Cardiac muscle cell (in vitro differentiated cells and primary cell): Measurements from ENCODE around the gene WNT3. TPM values are rescaled to one million over a fixed set of nuclear protein-coding genes. Genes with fewer than 3 reads are reported as not detected.

Experiments used
- DNase-seq, 2 donors: peaks; one replicate each; pipeline versions ENCODE4 v3.0.0 to v3.0.0-alpha.2; 2010 to 2017; ENCODE audit warnings: low read depth in 1 of 2, low spot score in 1 of 2
- H3K27ac ChIP-seq: fragments of 200-600 bp; sonication (generic); 2 replicates; pipeline ENCODE4 v1.5.1; 2016
- H3K27me3 ChIP-seq: fragments of 200-600 bp; sonication (generic); 2 replicates; pipeline ENCODE4 v1.6.0; 2016; ENCODE audit warnings: control low read depth
- H3K36me3 ChIP-seq: fragments of 200-600 bp; sonication (generic); 2 replicates; pipeline ENCODE4 v1.5.1; 2016; ENCODE audit warnings: control low read depth
- H3K4me1 ChIP-seq: fragments of 200-600 bp; sonication (generic); 2 replicates; pipeline ENCODE4 v1.8.1; 2017; ENCODE audit warnings: low read depth, mild to moderate bottlenecking, mixed run types
- H3K4me3 ChIP-seq: fragments of 200-600 bp; sonication (generic); 2 replicates; pipeline ENCODE4 v1.5.1; 2016; ENCODE audit warnings: mild to moderate bottlenecking
- H3K9me3 ChIP-seq: fragments of 200-600 bp; sonication (generic); 2 replicates; pipeline ENCODE4 v1.5.1; 2017; ENCODE audit warnings: low read depth, mild to moderate bottlenecking, control low read depth
- CTCF ChIP-seq: IDR thresholded peaks from 2 replicates; pipeline ENCODE4 v1.5.1; 2012; ENCODE audit warnings: low read depth, mild to moderate bottlenecking, low read length
- polyA plus RNA-seq: library from polyadenylated mRNA; unstranded; fragments of >200 nt; fragmentation: Nextera tagmentation; extraction: Ambion mirVana; gene quantifications from 2 replicates; pipeline ENCODE4 v1.2.1, GENCODE V29; 2016
- total RNA-seq: library from RNA; depleted of rRNA; stranded (reverse); fragments of >200 nt; gene quantifications from 2 replicates; pipeline ENCODE4 v1.2.3, GENCODE V29; 2016

Gene WNT3
- total and polyA plus RNA-seq, 2 experiments from 2014 or later = 5.8 to 7.3 TPM

GRCh38 chr17:46782250-46782953 lies 36.1 kb downstream of the WNT3 start:
- Histone ChIP-seq H3K4me1 (peaks cover 4% of the 10 kb centered on the region), H3K27me3 (no peaks in the 10 kb centered on the region), H3K9me3 (no peaks in the 10 kb centered on the region), H3K4me3 (no peak overlapping the region), H3K36me3 (no peaks in the 10 kb centered on the region), H3K27ac (no peak overlapping the region)
- peak; percentile 52 for TF ChIP-seq CTCF
- DNase-seq = peak; percentile 30 to 55

DNA sequence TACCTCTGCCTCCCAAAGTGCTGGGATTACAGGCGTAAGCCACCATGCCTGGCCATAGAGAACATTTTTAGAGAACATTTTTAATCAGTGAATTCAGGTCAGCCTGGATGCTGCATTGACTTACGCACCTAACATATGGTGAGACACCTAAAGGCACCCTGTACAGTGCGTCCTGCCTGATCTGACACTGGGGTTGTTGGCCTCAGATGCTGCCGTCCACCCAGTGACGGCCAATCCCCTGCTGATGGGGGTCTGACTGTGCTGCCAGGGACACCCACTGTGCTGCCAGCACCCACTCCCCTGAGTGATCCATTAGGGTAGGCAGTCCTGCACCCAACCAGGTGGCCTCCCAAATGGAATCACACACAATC lies 38.5 kb downstream of the WNT3 start:
- no peaks in the 10 kb centered on the region for H3K36me3 ChIP-seq
- no peak for TF ChIP-seq CTCF
- H3K27me3 ChIP-seq = no peaks in the 10 kb centered on the region
- no peak overlapping the region for H3K27ac ChIP-seq
- no peaks in the 10 kb centered on the region for H3K9me3 ChIP-seq
- no peak overlapping the region for H3K4me3 ChIP-seq
- DNase-seq = no peak
- H3K4me1 ChIP-seq = no peaks in the 10 kb centered on the region

GRCh38 chr17:46777943-46778915 lies 40.3 kb downstream of the WNT3 start:
- no peak for TF ChIP-seq CTCF
- peak in 1 of 2 donors; percentile 49 for DNase-seq
- H3K27me3 ChIP-seq = no peaks in the 10 kb centered on the region

GRCh38 chr17:46776298-46777005 lies 42.0 kb downstream of the WNT3 start:
- H3K27me3 ChIP-seq = no peaks in the 10 kb centered on the region
- no peaks in the 10 kb centered on the region for H3K36me3 ChIP-seq
- no peak for TF ChIP-seq CTCF
- DNase-seq = no peak
- H3K4me1 ChIP-seq = no peaks in the 10 kb centered on the region
- H3K27ac ChIP-seq = no peak overlapping the region
- no peak overlapping the region for H3K4me3 ChIP-seq
- H3K9me3 ChIP-seq = no peaks in the 10 kb centered on the region

More at GRCh38 chr17:46777943-46778915, 40.3 kb downstream of the WNT3 start:
- Histone ChIP-seq H3K27ac (no peak overlapping the region), H3K4me3 (no peak overlapping the region), H3K9me3 (no peaks in the 10 kb centered on the region), H3K4me1 (no peaks in the 10 kb centered on the region), H3K36me3 (no peaks in the 10 kb centered on the region)

DNA sequence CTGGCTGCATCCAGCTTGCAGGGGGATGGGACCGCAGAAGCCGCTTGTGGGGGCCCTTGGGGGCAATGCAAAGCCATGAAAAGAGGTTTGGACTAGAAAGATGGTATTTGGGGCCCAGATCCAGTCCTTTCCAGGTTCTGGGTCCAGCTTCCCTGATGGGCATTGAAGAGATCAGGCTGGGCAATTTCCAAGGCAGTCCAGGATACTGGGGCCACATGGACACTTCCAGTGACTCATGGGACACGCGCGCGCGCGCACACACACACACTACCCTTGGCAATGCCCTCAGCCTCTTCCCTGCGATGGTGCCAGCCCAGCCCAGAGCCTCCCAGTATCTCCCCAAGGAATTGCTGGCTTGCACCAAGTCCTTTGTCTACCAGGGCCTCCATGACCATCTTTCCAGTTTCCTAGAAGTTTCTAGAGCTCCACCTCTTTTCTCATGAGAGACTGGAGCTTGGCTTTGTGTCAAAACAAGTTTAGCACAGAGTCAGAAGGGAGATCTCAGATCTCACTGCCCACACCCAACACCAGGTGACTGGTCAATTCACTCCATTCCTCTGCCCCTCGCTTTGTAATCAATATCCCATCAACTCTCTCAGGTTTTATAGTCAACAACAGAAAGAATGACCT lies 44.3 kb downstream of the WNT3 start:
- H3K27me3 ChIP-seq = no peaks in the 10 kb centered on the region
- H3K4me3 ChIP-seq = no peak overlapping the region
- H3K36me3 ChIP-seq = no peaks in the 10 kb centered on the region
- H3K4me1 ChIP-seq = no peaks in the 10 kb centered on the region
- no peaks in the 10 kb centered on the region for H3K9me3 ChIP-seq
- no peak for DNase-seq
- no peak for TF ChIP-seq CTCF
- no peak overlapping the region for H3K27ac ChIP-seq
